Activated CD8-positive, alpha-beta T cell treated with anti-CD3 and anti-CD28 coated beads for 36 hours (primary cell): ENCODE data around the gene RASSF6. TPM values are rescaled to one million over a fixed set of nuclear protein-coding genes. Genes with fewer than 3 reads are reported as not detected.
A peak's percentile ranks its signal among the peaks of the same experiment; 100 is the strongest.
"Not testable (repeated sequence)": the region's sequence is repeated elsewhere in the genome, so short reads cannot be mapped to it uniquely, and the experiment has no call there.

Experiments used
- ATAC-seq: fragments of 200-7000 bp; cut with Tn5 transposase; one replicate; pipeline ENCODE4 v1.10.0; 2021; ENCODE audit warnings: mild to moderate bottlenecking, moderate library complexity
- CTCF ChIA-PET: fragments of 350-600 bp; sonication (Branson Sonifier 250); formaldehyde crosslinking; loops from one replicate; lab custom pipeline; 2021; ENCODE audit warnings: antibody characterized with exemption; lab: Charles Lee
- POLR2A ChIA-PET: fragments of 350-600 bp; sonication (Branson Sonifier 250); formaldehyde crosslinking; loops from one replicate; lab custom pipeline; 2021; ENCODE audit warnings: antibody characterized with exemption; lab: Charles Lee
- DNase-seq: peaks from one replicate; pipeline ENCODE4 v3.0.0-alpha.2; 2020
- H3K27ac Mint-ChIP-seq: one replicate; pipeline ENCODE4 v1.8.0; 2021; ENCODE audit warnings: mild to moderate bottlenecking, mixed read lengths
- H3K27me3 Mint-ChIP-seq: one replicate; pipeline ENCODE4 v1.8.0; 2021; ENCODE audit warnings: mixed read lengths
- H3K36me3 Mint-ChIP-seq: one replicate; pipeline ENCODE4 v1.8.0; 2021; ENCODE audit warnings: low read depth, mixed read lengths
- H3K4me1 Mint-ChIP-seq: one replicate; pipeline ENCODE4 v1.8.0; 2021; ENCODE audit warnings: low read depth, mixed read lengths
- H3K4me3 Mint-ChIP-seq: one replicate; pipeline ENCODE4 v1.8.0; 2021; ENCODE audit warnings: mild to moderate bottlenecking, moderate library complexity, mixed read lengths
- H3K9me3 Mint-ChIP-seq: one replicate; pipeline ENCODE4 v1.8.0; 2021; ENCODE audit warnings: mixed read lengths
- CTCF ChIP-seq: fragments of 200-600 bp; IDR thresholded peaks from one replicate; pipeline ENCODE4 v1.8.0; 2022; ENCODE audit warnings: antibody characterized with exemption, mild to moderate bottlenecking
- intact Hi-C: fragments of 100-400 bp; cut with micrococcal nuclease; formaldehyde crosslinking; loops from one replicate; pipeline ENCODE4 v1.10.0; 2022
- total RNA-seq, 2 experiments: library from RNA; stranded (reverse); gene quantifications; one replicate each; pipeline ENCODE4 v1.2.3, GENCODE V29; 2021

The RASSF6 gene
- total RNA-seq: not detected

- intact Hi-C loops: no loop called here
- TF ChIP-seq CTCF: no peak
- ATAC-seq (peak; percentile 53), DNase-seq (peak; percentile 20)
- H3K9me3 Mint-ChIP-seq: no peaks in the 10 kb centered on the region
- ChIA-PET POLR2A (no interaction called here), CTCF (no interaction called here)
- no peak within 1 kb of the TSS for H3K27ac Mint-ChIP-seq
- no peaks in the 10 kb centered on the region for H3K36me3 Mint-ChIP-seq
- H3K4me3 Mint-ChIP-seq: peak within 1 kb of the TSS; percentile 40
- H3K27me3 Mint-ChIP-seq: peaks cover 9% of the 10 kb centered on the region
- H3K4me1 Mint-ChIP-seq: peaks cover 8% of the 10 kb centered on the region
Measured at GRCh38 chr4:73620115-73620792, at the start of gene RASSF6. TSS of gene RASSF6 (minus strand) at chr4:73620436. CDS start at chr4:73611795, 8,641 bp downstream.

- CTCF ChIA-PET: interaction anchor here (1.1 to 1.5 kb wide), 2 partner anchors 11 to 465 kb away, joined by 4 read pairs; no protein-coding TSS in a partner anchor
- H3K27me3 Mint-ChIP-seq: peaks cover 3% of the 10 kb centered on the region
- intact Hi-C loops: no loop called here
- no peaks in the 10 kb centered on the region for H3K4me1 Mint-ChIP-seq
- H3K27ac Mint-ChIP-seq: no peak overlapping the region
- POLR2A ChIA-PET: no interaction called here
- ATAC-seq (no peak), DNase-seq (no peak)
- no peaks in the 10 kb centered on the region for H3K9me3 Mint-ChIP-seq
- H3K4me3 Mint-ChIP-seq: no peak overlapping the region
- H3K36me3 Mint-ChIP-seq: no peaks in the 10 kb centered on the region
- TF ChIP-seq CTCF: no peak
Measured at GRCh38 chr4:73669410-73670183, 49.4 kb upstream of the RASSF6 start.

- no peaks in the 10 kb centered on the region for H3K9me3 Mint-ChIP-seq
- peaks cover 3% of the 10 kb centered on the region for H3K27me3 Mint-ChIP-seq
- intact Hi-C loops: no loop called here
- DNase-seq: no peak
- H3K4me3 Mint-ChIP-seq: no peak overlapping the region
- CTCF ChIA-PET: interaction anchor here (1.1 to 1.5 kb wide), 2 partner anchors 12 to 466 kb away, joined by 4 read pairs; no protein-coding TSS in a partner anchor
- no peaks in the 10 kb centered on the region for H3K4me1 Mint-ChIP-seq
- H3K36me3 Mint-ChIP-seq: no peaks in the 10 kb centered on the region
- POLR2A ChIA-PET: no interaction called here
- no peak for ATAC-seq
- no peak overlapping the region for H3K27ac Mint-ChIP-seq
- TF ChIP-seq CTCF: no peak
Measured at GRCh38 chr4:73668782-73669201, 48.6 kb upstream of the RASSF6 start.

GRCh38 chr4:73665924-73666323 is 45.7 kb upstream of the RASSF6 start:
- peak; percentile 10 for DNase-seq
- H3K4me1 Mint-ChIP-seq, H3K4me3 Mint-ChIP-seq, ATAC-seq, H3K36me3 Mint-ChIP-seq, POLR2A ChIA-PET, H3K27me3 Mint-ChIP-seq, H3K27ac Mint-ChIP-seq, H3K9me3 Mint-ChIP-seq, intact Hi-C loops: not testable (repeated sequence)
- CTCF ChIA-PET: interaction anchor here (0.7 kb wide), 1 partner anchor 11 kb away, joined by 3 read pairs; no protein-coding TSS in a partner anchor

GRCh38 chr4:73664470-73664869 is 44.2 kb upstream of the RASSF6 start:
- H3K4me3 Mint-ChIP-seq: no peak overlapping the region
- H3K36me3 Mint-ChIP-seq: no peaks in the 10 kb centered on the region
- H3K9me3 Mint-ChIP-seq: no peaks in the 10 kb centered on the region
- DNase-seq (no peak), ATAC-seq (no peak)
- no peak overlapping the region for H3K27ac Mint-ChIP-seq
- POLR2A ChIA-PET: no interaction called here
- TF ChIP-seq CTCF: no peak
- H3K4me1 Mint-ChIP-seq: peaks cover 3% of the 10 kb centered on the region
- intact Hi-C loops: loop anchor here (5.0 kb wide), 1 partner anchor 468 kb away; no protein-coding TSS in a partner anchor
- peaks cover 6% of the 10 kb centered on the region for H3K27me3 Mint-ChIP-seq
- CTCF ChIA-PET: interaction anchor here (1.4 to 3.7 kb wide), 3 partner anchors 9 to 13 kb away, joined by 3 to 16 read pairs (median 5); no protein-coding TSS in a partner anchor
